DND-41 (cell line): ENCODE results near the gene ZNF44.

Source experiments
- ATAC-seq: fragments of 200-7000 bp; cut with Tn5 transposase; 3 replicates; pipeline ENCODE4 v1.9.1; 2021; ENCODE audit warnings: low read depth; ENCODE audit not compliant: insufficient read depth
- DNase-seq: peaks from one replicate; pipeline ENCODE4 v3.0.0-alpha.2; 2020
- H2AFZ ChIP-seq: 2 replicates; pipeline ENCODE4 v1.6.0; 2012; ENCODE audit warnings: low read depth, low read length
- H3K27ac ChIP-seq: 2 replicates; pipeline ENCODE4 v1.5.1; 2012; ENCODE audit warnings: low read length, inconsistent platforms
- H3K27me3 ChIP-seq: fragments of 200-600 bp; sonication (generic); 2 replicates; pipeline ENCODE4 v1.6.0; 2012; ENCODE audit warnings: low read length, mild to moderate bottlenecking, inconsistent platforms; ENCODE audit not compliant: insufficient read depth, poor library complexity
- H3K36me3 ChIP-seq: 2 replicates; pipeline ENCODE4 v1.5.1; 2012; ENCODE audit warnings: low read length, inconsistent platforms; ENCODE audit not compliant: insufficient read depth
- H3K4me1 ChIP-seq: 2 replicates; pipeline ENCODE4 v1.5.1; 2012; ENCODE audit warnings: mild to moderate bottlenecking, low read length; ENCODE audit not compliant: insufficient read depth
- H3K4me2 ChIP-seq: 2 replicates; pipeline ENCODE4 v1.6.0; 2012; ENCODE audit warnings: mild to moderate bottlenecking, moderate library complexity, low read length, inconsistent platforms; ENCODE audit not compliant: insufficient read depth
- H3K4me3 ChIP-seq, 2 experiments: fragments of 200-600 bp in 1 of 2; shearing (Covaris generic) in 1 of 2; 2 replicates each; pipeline ENCODE4 v1.5.1; 2012 to 2016; ENCODE audit warnings: inconsistent platforms in 2 of 2, low read length in 2 of 2, mild to moderate bottlenecking in 2 of 2, low read depth in 1 of 2, moderate library complexity in 1 of 2
- H3K79me2 ChIP-seq: 2 replicates; pipeline ENCODE4 v1.6.0; 2012; ENCODE audit warnings: low read length, inconsistent platforms; ENCODE audit not compliant: insufficient read depth
- H3K9ac ChIP-seq: 2 replicates; pipeline ENCODE4 v1.6.0; 2012; ENCODE audit warnings: low read depth, mild to moderate bottlenecking, inconsistent platforms, low read length, moderate library complexity
- H3K9me3 ChIP-seq: 2 replicates; pipeline ENCODE4 v1.5.1; 2012; ENCODE audit warnings: low read length, moderate library complexity, mild to moderate bottlenecking, inconsistent platforms; ENCODE audit not compliant: insufficient read depth, severe bottlenecking
- H4K20me1 ChIP-seq: 2 replicates; pipeline ENCODE4 v1.6.0; 2012; ENCODE audit warnings: low read length; ENCODE audit not compliant: insufficient read depth
- CTCF ChIP-seq: IDR thresholded peaks from 2 replicates; pipeline ENCODE4 v1.5.1; 2012; ENCODE audit warnings: borderline replicate concordance, low read length, moderate library complexity, mild to moderate bottlenecking; ENCODE audit not compliant: poor library complexity, severe bottlenecking; ENCODE audit errors: extremely low read depth
- EZH2 ChIP-seq: IDR thresholded peaks from 3 replicates; pipeline ENCODE4 v1.6.1; 2012; ENCODE audit warnings: borderline replicate concordance, low read depth, mild to moderate bottlenecking, moderate library complexity, low read length, inconsistent platforms; ENCODE audit not compliant: severe bottlenecking

ZNF44 gene

GRCh38 chr19:12330340-12330739 lies 35.7 kb upstream of the ZNF44 start:
- H3K4me1 ChIP-seq: peaks cover 29% of the 10 kb centered on the region
- H3K27ac ChIP-seq: no peak overlapping the region
- DNase-seq (no peak), ATAC-seq (no peak)
- 0 out of 2 replicates have a peak, but pooled peaks cover 3% of the 10 kb centered on the region for H3K79me2 ChIP-seq
- H2AFZ ChIP-seq: no peak overlapping the region
- H3K27me3 ChIP-seq: no peaks in the 10 kb centered on the region
- no peaks in the 10 kb centered on the region for H4K20me1 ChIP-seq
- H3K9me3 ChIP-seq: no peaks in the 10 kb centered on the region
- H3K36me3 ChIP-seq: no peaks in the 10 kb centered on the region; the same call in 1 of the 2 replicates
- H3K4me2 ChIP-seq: no peak overlapping the region
- H3K4me3 ChIP-seq: no peak overlapping the region
- TF ChIP-seq EZH2 (no peak), CTCF (no peak)
- no peak overlapping the region for H3K9ac ChIP-seq

GRCh38 chr19:12325690-12326089 lies 31.0 kb upstream of the ZNF44 start:
- Histone ChIP-seq H2AFZ (no peak overlapping the region), H3K4me1 (no peaks in the 10 kb centered on the region), H3K36me3 (peaks cover 14% of the 10 kb centered on the region), H3K9ac (no peak overlapping the region), H4K20me1 (no peaks in the 10 kb centered on the region), H3K4me3 (no peak overlapping the region), H3K9me3 (peaks cover 6% of the 10 kb centered on the region), H3K27ac (no peak overlapping the region), H3K27me3 (no peaks in the 10 kb centered on the region), H3K79me2 (no peaks in the 10 kb centered on the region), H3K4me2 (no peak overlapping the region)
- no peak for DNase-seq
- ATAC-seq: no peak
- TF ChIP-seq EZH2 (no peak), CTCF (no peak)

DNA sequence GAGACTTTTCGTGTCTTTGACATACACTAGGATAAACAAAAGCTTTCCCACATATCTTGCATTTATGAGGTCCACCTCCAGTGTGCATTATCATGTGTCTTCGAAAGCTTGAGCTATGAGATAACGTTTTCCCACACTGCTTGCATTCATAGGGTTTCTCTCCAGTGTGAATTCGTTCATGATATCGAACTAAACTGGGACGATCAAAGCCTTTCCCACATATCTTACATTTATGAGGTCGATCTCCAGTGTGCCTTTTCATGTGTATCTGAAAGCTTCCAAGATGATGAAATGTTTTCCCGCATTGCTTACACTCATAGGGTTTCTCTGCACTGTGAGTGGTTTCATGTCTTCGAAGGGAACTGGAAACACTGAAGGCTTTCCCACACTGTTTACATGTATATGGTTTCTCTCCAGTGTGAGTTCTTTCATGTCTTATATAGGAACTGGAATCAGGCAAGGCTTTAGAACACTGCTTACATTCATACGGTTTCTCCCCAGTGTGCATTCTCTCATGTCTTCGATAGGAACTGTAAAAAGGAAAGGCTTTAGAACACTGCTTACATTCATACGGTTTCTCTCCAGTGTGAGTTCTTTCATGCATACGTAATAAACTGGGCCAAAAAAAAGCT lies 24.2 kb upstream of the ZNF44 start:
- Histone ChIP-seq H2AFZ (no peak overlapping the region), H3K27me3 (no peaks in the 10 kb centered on the region), H3K36me3 (peaks cover 33% of the 10 kb centered on the region), H3K4me2 (no peak overlapping the region), H3K9me3 (peaks cover 6% of the 10 kb centered on the region), H3K27ac (no peak overlapping the region), H3K9ac (no peak overlapping the region), H3K4me1 (no peaks in the 10 kb centered on the region), H3K4me3 (no peak overlapping the region), H3K79me2 (no peaks in the 10 kb centered on the region), H4K20me1 (no peaks in the 10 kb centered on the region)
- no peak for DNase-seq
- no peak for ATAC-seq
- no peak for TF ChIP-seq EZH2
- TF ChIP-seq CTCF: no peak
